ENCODE data around the gene PIGR.

The PIGR gene

GRCh38 chr1:206890125-206891060 is 55.9 kb downstream of the PIGR start:
- no peak for DNase-seq (ENCODE audit: low read depth in 2 of 2)

- no peak for DNase-seq (ENCODE audit: low read depth in 2 of 2)
Measured at GRCh38 chr1:206887701-206888100, 58.6 kb downstream of the PIGR start.

- no peak for DNase-seq (ENCODE audit: low read depth in 2 of 2)
Measured at GRCh38 chr1:206886831-206887230, 59.4 kb downstream of the PIGR start.

GRCh38 chr1:206885341-206886060 is 60.8 kb downstream of the PIGR start:
- DNase-seq (ENCODE audit: low read depth in 2 of 2), result no peak

DNA sequence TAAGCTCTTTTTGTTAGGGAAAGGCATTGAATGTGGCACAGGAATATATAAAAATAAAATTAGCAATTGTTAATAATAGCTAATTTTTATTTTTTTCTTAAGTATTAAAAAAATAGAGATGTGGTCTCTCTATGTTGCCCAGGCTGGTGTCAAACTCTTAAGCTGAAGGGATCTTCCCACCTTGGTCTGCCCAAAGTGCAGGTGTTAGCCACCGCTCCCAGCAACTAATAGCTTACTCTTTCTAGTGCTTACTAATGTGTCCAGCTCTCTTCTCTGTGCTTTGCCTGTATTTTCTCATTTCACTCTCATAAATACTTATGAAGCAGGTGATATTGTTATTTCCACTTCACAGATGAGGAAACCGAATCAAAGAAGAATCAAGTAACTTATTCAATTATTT is 62.4 kb downstream of the PIGR start:
- no peak for DNase-seq (ENCODE audit: low read depth in 2 of 2)

DNA sequence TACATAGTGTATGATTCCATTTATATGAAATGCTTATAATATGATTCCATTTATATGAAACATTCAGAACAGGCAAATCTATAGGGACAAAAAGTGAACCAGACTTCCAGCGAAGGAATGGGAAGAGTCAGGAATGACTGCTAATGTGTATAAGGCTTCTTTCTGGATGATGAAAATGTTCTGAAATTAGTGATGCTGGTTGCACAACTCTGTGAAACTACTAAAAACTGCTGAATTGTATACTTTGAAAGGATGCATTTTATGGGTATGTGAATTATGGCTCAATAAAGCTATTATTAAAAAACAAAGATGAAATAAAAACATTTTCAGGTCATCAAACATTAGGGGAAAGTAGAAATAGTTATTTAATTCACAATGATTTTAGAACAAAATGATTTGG is 63.1 kb downstream of the PIGR start:
- peak in 1 of 2 experiments; percentile 13 for DNase-seq (ENCODE audit: low read depth in 2 of 2)

- DNase-seq (ENCODE audit: low read depth in 2 of 2), result no peak
Measured at GRCh38 chr1:206882555-206882954, 63.7 kb downstream of the PIGR start.

GRCh38 chr1:206880314-206880713 is 66.0 kb downstream of the PIGR start:
- no peak for DNase-seq (ENCODE audit: low read depth in 2 of 2)
